Right lobe of liver (tissue), 6 donors: ENCODE results near the gene MYO7B. TPM values are rescaled to one million over a fixed set of nuclear protein-coding genes. Genes with fewer than 3 reads are reported as not detected.

Source experiments
- ATAC-seq, 4 donors: fragments of 200-7000 bp; cut with Tn5 transposase; one replicate each; pipeline ENCODE4 v1.9.1; 2020; ENCODE audit warnings: mild to moderate bottlenecking in 4 of 4, moderate library complexity in 4 of 4
- DNase-seq, 3 donors: peaks; one replicate each; pipeline ENCODE4 v3.0.0-alpha.2; 2020
- H3K27ac ChIP-seq, 3 donors: fragments of 200-600 bp; one replicate each; pipeline ENCODE4 v1.8.0; 2022
- H3K27me3 ChIP-seq, 2 donors: fragments of 200-600 bp; one replicate each; pipeline ENCODE4 v1.8.0; 2022
- H3K36me3 ChIP-seq, 4 donors: fragments of 200-600 bp; sonication (generic) in 1 of 4; one replicate each; pipeline versions ENCODE4 v1.5.1 to v1.8.0; 2017 to 2022; ENCODE audit warnings: control low read depth in 1 of 4
- H3K4me1 ChIP-seq, 4 donors: fragments of 200-600 bp; sonication (generic) in 1 of 4; one replicate each; pipeline versions ENCODE4 v1.5.1 to v1.8.0; 2017 to 2022; ENCODE audit warnings: control low read depth in 1 of 4
- H3K4me3 ChIP-seq, 3 donors: fragments of 200-600 bp; one replicate each; pipeline ENCODE4 v1.8.0; 2022
- H3K9me3 ChIP-seq, 4 donors: fragments of 200-600 bp; sonication (generic) in 1 of 4; one replicate each; pipeline versions ENCODE4 v1.5.1 to v1.8.0; 2017 to 2022; ENCODE audit warnings: control low read depth in 1 of 4
- CTCF ChIP-seq, 4 donors: fragments of 200-600 bp in 3 of 4; fragments of 450-650 bp in 1 of 4; IDR thresholded peaks; one replicate each; pipeline versions ENCODE4 v1.5.1 to v1.8.0; 2016 to 2022; ENCODE audit warnings: antibody characterized with exemption in 4 of 4, mild to moderate bottlenecking in 2 of 4
- POLR2A ChIP-seq: fragments of 450-650 bp; IDR thresholded peaks from one replicate; pipeline ENCODE4 v1.6.1; 2017; ENCODE audit warnings: antibody characterized with exemption, mild to moderate bottlenecking
- WGBS: methylation state at CpG from one replicate; pipeline ENCODE4 v1.1.6; 2018; ENCODE audit warnings: low coverage, low lambda C conversion rate; ENCODE audit not compliant: insufficient coverage; ENCODE audit errors: missing lambda C conversion rate; 5-methylcytosine and 5-hydroxymethylcytosine counted together
- intact Hi-C, 2 donors: fragments of 100-400 bp; cut with DNase I; formaldehyde crosslinking; loops; one replicate each; pipeline versions ENCODE4 v1.11.2 to v1.14.1; 2022
- total RNA-seq, 6 experiments: library from RNA; depleted of rRNA in 2 of 6; stranded (reverse); fragments of >200 nt in 2 of 6; fragmentation: NEBNext Ultra II Directional in 3 of 6; extraction: Animal tissue kit (Norgen Biotek cat#: 25700) in 3 of 6; gene quantifications; one replicate each; pipeline versions ENCODE4 v1.1.0 to v1.2.4, GENCODE V29; 2016 to 2023
- donor health status: DM: no; HTN: yes; CAD: no.
- donor health status: DM: no; HTN: no; CAD: no.
- donor health status: DM: no; HTN: no; CAD: no.
- donor health status: DM: no; HTN: yes; CAD: no.
- donor health status: DM: no; HTN: yes; CAD: no.

MYO7B gene
- total RNA-seq, 6 experiments from 2014 or later: 0.21 to 2.7 (median 0.37) TPM; not detected in 1

GRCh38 chr2:127584516-127585033 is 49.1 kb downstream of the MYO7B start:
- Histone ChIP-seq H3K27me3 (no peaks in the 10 kb centered on the region), H3K9me3 (no peaks in the 10 kb centered on the region), H3K27ac (no peak overlapping the region), H3K4me1 (no peaks in the 10 kb centered on the region), H3K4me3 (no peak overlapping the region), H3K36me3 (no peaks in the 10 kb centered on the region)
- intact Hi-C loops: no loop called here
- no peak for ATAC-seq
- 0% methylated on average over 1 of the region's 8 CpGs for WGBS
- TF ChIP-seq POLR2A (no peak), CTCF (IDR thresholded peaks at IDR 0.05) (no peak)
- peak in 1 of 3 donors; percentile 23 for DNase-seq

GRCh38 chr2:127585270-127585807 is 49.9 kb downstream of the MYO7B start:
- no peak for ATAC-seq
- Histone ChIP-seq H3K9me3 (no peaks in the 10 kb centered on the region), H3K36me3 (no peaks in the 10 kb centered on the region), H3K4me3 (no peak overlapping the region), H3K4me1 (no peaks in the 10 kb centered on the region), H3K27me3 (no peaks in the 10 kb centered on the region), H3K27ac (no peak overlapping the region)
- 85% methylated on average over 5 of the region's 5 CpGs for WGBS
- DNase-seq: no peak
- no peak for TF ChIP-seq POLR2A
- TF ChIP-seq CTCF (IDR thresholded peaks at IDR 0.05): no peak
- intact Hi-C loops: no loop called here

- no peaks in the 10 kb centered on the region for H3K27me3 ChIP-seq
- ATAC-seq (no peak), DNase-seq (peak in 1 of 3 donors; percentile 12)
- WGBS: 67% methylated on average over 6 of the region's 6 CpGs
- H3K4me3 ChIP-seq: no peak overlapping the region
- H3K36me3 ChIP-seq: no peaks in the 10 kb centered on the region
- intact Hi-C loops: no loop called here
- TF ChIP-seq POLR2A (no peak), CTCF (IDR thresholded peaks at IDR 0.05) (no peak)
- no peak overlapping the region for H3K27ac ChIP-seq
- H3K4me1 ChIP-seq: no peaks in the 10 kb centered on the region
- H3K9me3 ChIP-seq: no peaks in the 10 kb centered on the region
Observed at GRCh38 chr2:127586136-127586535, 50.7 kb downstream of the MYO7B start.

GRCh38 chr2:127586746-127587295 is 51.3 kb downstream of the MYO7B start:
- H3K9me3 ChIP-seq: no peaks in the 10 kb centered on the region
- ATAC-seq: no peak
- H3K27ac ChIP-seq: no peak overlapping the region
- TF ChIP-seq POLR2A: no peak
- TF ChIP-seq CTCF (IDR thresholded peaks at IDR 0.05): no peak
- no peaks in the 10 kb centered on the region for H3K4me1 ChIP-seq
- intact Hi-C loops: no loop called here
- no peak overlapping the region for H3K4me3 ChIP-seq
- WGBS: 67% methylated on average over 1 of the region's 4 CpGs
- no peaks in the 10 kb centered on the region for H3K36me3 ChIP-seq
- no peaks in the 10 kb centered on the region for H3K27me3 ChIP-seq
- peak in 1 of 3 donors; percentile 24 for DNase-seq
